Choroid plexus epithelial cell (primary cell): Measurements from ENCODE around the gene GPSM1.
"Not testable (repeated sequence)": the region's sequence is repeated elsewhere in the genome, so short reads cannot be mapped to it uniquely, and the experiment has no call there.

Experiments
- DNase-seq: peaks from one replicate; pipeline ENCODE4 v3.0.0-alpha.2; 2010; ENCODE audit warnings: low read depth
- H3K4me3 ChIP-seq: 2 replicates; pipeline ENCODE4 v1.5.1; 2011; ENCODE audit warnings: low read depth, mild to moderate bottlenecking, control low read depth, low read length, moderate library complexity
- TF ChIP-seq, protein P1 (sequence below): conservative IDR thresholded peaks from 2 replicates; pipeline ENCODE4 v1.5.1; 2011; ENCODE audit warnings: low read depth, mild to moderate bottlenecking, control low read depth, inconsistent platforms, low read length, moderate library complexity

The GPSM1 gene

DNA sequence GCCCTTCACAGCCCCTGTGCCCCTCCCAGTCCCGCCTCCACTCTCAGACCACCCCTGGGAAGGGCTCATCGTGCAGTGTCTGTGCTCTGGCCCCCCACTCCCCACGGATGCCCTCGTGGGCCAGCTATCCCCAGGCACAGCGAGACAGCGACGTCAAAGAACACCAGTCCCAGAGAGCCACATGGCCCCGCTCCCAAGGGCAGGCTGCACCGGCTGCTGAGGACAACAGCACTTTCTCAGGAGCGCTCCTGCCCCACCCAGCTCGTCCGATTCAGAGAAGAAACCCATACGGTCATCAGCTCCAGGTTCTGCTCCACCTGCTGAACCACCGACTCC lies 77.4 kb downstream of the GPSM1 start:
- no peak overlapping the region for H3K4me3 ChIP-seq
- DNase-seq = no peak
- TF ChIP-seq, protein P1, sequence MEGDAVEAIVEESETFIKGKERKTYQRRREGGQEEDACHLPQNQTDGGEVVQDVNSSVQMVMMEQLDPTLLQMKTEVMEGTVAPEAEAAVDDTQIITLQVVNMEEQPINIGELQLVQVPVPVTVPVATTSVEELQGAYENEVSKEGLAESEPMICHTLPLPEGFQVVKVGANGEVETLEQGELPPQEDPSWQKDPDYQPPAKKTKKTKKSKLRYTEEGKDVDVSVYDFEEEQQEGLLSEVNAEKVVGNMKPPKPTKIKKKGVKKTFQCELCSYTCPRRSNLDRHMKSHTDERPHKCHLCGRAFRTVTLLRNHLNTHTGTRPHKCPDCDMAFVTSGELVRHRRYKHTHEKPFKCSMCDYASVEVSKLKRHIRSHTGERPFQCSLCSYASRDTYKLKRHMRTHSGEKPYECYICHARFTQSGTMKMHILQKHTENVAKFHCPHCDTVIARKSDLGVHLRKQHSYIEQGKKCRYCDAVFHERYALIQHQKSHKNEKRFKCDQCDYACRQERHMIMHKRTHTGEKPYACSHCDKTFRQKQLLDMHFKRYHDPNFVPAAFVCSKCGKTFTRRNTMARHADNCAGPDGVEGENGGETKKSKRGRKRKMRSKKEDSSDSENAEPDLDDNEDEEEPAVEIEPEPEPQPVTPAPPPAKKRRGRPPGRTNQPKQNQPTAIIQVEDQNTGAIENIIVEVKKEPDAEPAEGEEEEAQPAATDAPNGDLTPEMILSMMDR = no peak

DNA sequence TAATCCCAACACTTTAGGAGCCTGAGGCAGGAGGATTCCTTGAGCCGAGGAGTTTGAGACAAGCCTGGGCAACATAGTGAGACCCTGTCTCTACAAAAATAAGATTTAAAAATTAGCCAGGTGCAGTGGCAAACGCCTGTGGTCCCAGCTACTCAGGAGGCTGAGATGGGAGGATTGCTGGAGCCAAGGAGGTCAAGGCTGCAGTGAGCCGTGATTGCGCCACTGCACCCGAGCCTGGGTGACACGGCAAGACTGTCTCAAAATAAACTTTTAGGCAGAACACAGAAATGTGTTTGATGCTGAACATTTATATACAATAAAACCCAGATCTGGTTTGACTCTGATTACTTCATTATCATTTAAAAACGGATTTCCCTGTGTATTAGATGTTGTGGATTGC lies 78.1 kb downstream of the GPSM1 start:
- TF ChIP-seq, protein P1 = no peak
- no peak for DNase-seq
- no peak overlapping the region for H3K4me3 ChIP-seq

DNA sequence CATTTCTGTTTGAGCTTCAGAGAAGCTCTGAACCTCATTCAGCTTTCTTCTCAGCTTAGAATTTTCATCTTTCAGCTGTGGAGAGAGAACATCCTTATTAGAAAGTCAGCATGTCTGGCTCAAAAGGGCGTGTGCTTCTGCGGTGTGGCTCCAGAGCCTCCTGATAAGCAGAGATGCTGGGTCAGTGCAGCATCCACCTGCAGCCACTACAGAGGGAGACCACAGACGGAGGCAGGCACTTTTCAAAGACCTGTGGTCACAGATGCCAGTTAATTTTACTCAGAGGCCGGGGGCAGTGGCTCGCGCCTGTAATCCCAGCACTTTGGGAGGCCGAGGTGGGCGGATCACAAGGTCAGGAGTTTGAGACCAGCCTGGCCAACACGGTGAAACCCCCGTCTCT lies 78.6 kb downstream of the GPSM1 start:
- not testable (repeated sequence) for H3K4me3 ChIP-seq, DNase-seq

DNA sequence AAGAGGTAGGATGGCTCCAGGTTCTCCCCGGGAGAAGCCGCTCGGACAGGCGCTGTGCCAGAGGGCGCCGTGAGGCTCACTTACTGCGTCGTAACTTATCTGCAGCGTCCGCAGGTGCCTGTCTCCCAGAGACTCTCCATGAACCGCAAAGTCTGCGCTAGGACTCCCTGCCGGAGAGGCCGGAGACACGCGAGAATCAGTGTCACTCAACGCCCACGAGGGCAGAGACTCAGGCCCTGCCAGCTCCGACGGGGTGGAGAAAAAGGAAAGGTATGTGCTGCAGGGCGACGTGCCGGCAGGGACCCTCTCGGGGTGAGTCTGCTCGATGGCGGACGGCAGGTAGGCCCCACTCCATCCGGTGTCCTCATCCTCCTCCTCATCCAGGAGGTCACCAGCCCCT lies 79.7 kb downstream of the GPSM1 start:
- not testable (repeated sequence) for DNase-seq

DNA sequence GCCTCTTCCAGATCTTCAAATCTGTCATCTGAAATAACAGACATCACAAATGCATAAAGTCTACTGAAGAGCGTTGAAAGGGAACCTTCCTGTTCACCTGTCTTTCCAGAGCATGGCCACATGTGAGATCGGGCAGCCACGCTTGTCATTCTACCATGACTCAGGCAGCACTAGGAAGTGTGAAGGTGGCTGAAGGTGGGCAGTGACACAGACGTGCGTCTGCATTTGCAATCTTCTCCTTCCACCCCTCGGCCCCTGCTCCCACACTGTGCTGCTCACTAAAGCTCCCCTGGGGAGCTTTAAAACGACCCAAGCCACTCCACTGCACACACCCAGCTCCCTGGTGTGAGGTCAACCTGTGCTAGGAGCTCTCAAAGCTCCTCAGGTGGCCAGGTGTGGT lies 80.6 kb downstream of the GPSM1 start:
- H3K4me3 ChIP-seq = no peak overlapping the region
- TF ChIP-seq, protein P1 = no peak
- no peak for DNase-seq

More for the DNA sequence above, 79.7 kb downstream of the GPSM1 start:
- H3K4me3 ChIP-seq = not testable (repeated sequence)
